C4-2B (cell line): ENCODE measurements around the gene SEMG1.

Experiments
- CTCF ChIP-seq: fragments of 450-650 bp; conservative IDR thresholded peaks from 2 replicates; pipeline ENCODE4 v1.5.1; 2017; ENCODE audit warnings: mild to moderate bottlenecking
- ZFX ChIP-seq: fragments of 450-650 bp; IDR thresholded peaks from 2 replicates; pipeline ENCODE4 v1.6.1; 2017

GRCh38 chr20:45221076-45221475 is 14.2 kb downstream of the SEMG1 start, which contains the start of gene SEMG2:
- no peak for TF ChIP-seq CTCF
- TF ChIP-seq ZFX: no peak
